ENCODE results near the gene NFYB. TPM values are rescaled to one million over a fixed set of nuclear protein-coding genes. Genes with fewer than 3 reads are reported as not detected.

Gene NFYB
- total RNA-seq = 10 to 100 TPM; 13.3 to 17.4 (median 13.6) TPM
- 40.7 TPM for total RNA-seq (2013)

GRCh38 chr12:104137902-104138796 lies at the start of gene NFYB:
NFYB (minus strand) TSS chr12:104138210; CDS start chr12:104135453, 2,757 bp downstream.
- Mint-ChIP-seq H3K36me3 (no peaks in the 10 kb centered on the region), H3K27me3 (ENCODE audit: low read depth in 2 of 2) (peaks cover 0 to 3% of the 10 kb centered on the region in 2 donors), H3K4me3 (peak within 1 kb of the TSS; percentile 74), H3K4me1 (no peaks in the 10 kb centered on the region), H3K27ac (peak within 1 kb of the TSS; percentile 28 to 63), H3K9me3 (no peaks in the 10 kb centered on the region)
- ATAC-seq (peak; percentile 94 to 98 (median 94)), DNase-seq (peak; percentile 88 to 97)
- H3K27me3 ChIP-seq (ENCODE audit: control insufficient read depth, insufficient read depth, low read length) = no peaks in the 10 kb centered on the region
- intact Hi-C loops (cut with micrococcal nuclease) = loop anchor here (1.0 to 2.0 kb wide), 3 partner anchors 73 to 208 kb away; partner anchors contain the start of genes HCFC2 and HSP90B1
- peak within 1 kb of the TSS; percentile 54 for H3K4me3 ChIP-seq (ENCODE audit: low read length)
- peaks cover 12% of the 10 kb centered on the region for H3K4me1 ChIP-seq (ENCODE audit: control insufficient read depth, insufficient read depth, low read length)
- 6% methylated on average over 105 of the region's 111 CpGs for WGBS (ENCODE audit: insufficient coverage)
- H3K36me3 ChIP-seq (ENCODE audit: control insufficient read depth, insufficient read depth, low read length) = peaks cover 3% of the 10 kb centered on the region
- no peaks in the 10 kb centered on the region for H3K9me3 ChIP-seq (ENCODE audit: control insufficient read depth, insufficient read depth, low read length)
- TF ChIP-seq CTCF (IDR thresholded peaks at IDR 0.05) = no peak
- peak within 1 kb of the TSS; percentile 60 for H3K27ac ChIP-seq (ENCODE audit: low read length)

- intact Hi-C loops (cut with micrococcal nuclease) = no loop called here
- H3K27me3 Mint-ChIP-seq (ENCODE audit: low read depth in 2 of 2) = peaks cover 0 to 4% of the 10 kb centered on the region in 2 donors
- no peaks in the 10 kb centered on the region for H3K36me3 Mint-ChIP-seq
- H3K4me3 Mint-ChIP-seq = no peak overlapping the region
- no peaks in the 10 kb centered on the region for H3K9me3 Mint-ChIP-seq
- no peak for TF ChIP-seq CTCF (IDR thresholded peaks at IDR 0.05)
- H3K27me3 ChIP-seq (ENCODE audit: control insufficient read depth, insufficient read depth, low read length) = no peaks in the 10 kb centered on the region
- no peak overlapping the region for H3K4me3 ChIP-seq (ENCODE audit: low read length)
- H3K4me1 ChIP-seq (ENCODE audit: control insufficient read depth, insufficient read depth, low read length) = no peaks in the 10 kb centered on the region
- no peaks in the 10 kb centered on the region for H3K4me1 Mint-ChIP-seq
- H3K27ac Mint-ChIP-seq = no peak overlapping the region
- DNase-seq = no peak
- no peaks in the 10 kb centered on the region for H3K36me3 ChIP-seq (ENCODE audit: control insufficient read depth, insufficient read depth, low read length)
- 98% methylated on average over 18 of the region's 18 CpGs for WGBS (ENCODE audit: insufficient coverage)
- no peak overlapping the region for H3K27ac ChIP-seq (ENCODE audit: low read length)
- ATAC-seq = no peak
- peaks cover 2% of the 10 kb centered on the region for H3K9me3 ChIP-seq (ENCODE audit: control insufficient read depth, insufficient read depth, low read length)
These were observed 49.6 kb upstream of the NFYB start for GRCh38 chr12:104187446-104188155.

- H3K4me3 Mint-ChIP-seq = no peak overlapping the region
- intact Hi-C loops (cut with micrococcal nuclease) = no loop called here
- DNase-seq (no peak), ATAC-seq (no peak)
- no peak overlapping the region for H3K4me3 ChIP-seq (ENCODE audit: low read length)
- H3K36me3 ChIP-seq (ENCODE audit: control insufficient read depth, insufficient read depth, low read length) = no peaks in the 10 kb centered on the region
- H3K36me3 Mint-ChIP-seq = no peaks in the 10 kb centered on the region
- no peaks in the 10 kb centered on the region for H3K27me3 ChIP-seq (ENCODE audit: control insufficient read depth, insufficient read depth, low read length)
- 87% methylated on average over 3 of the region's 3 CpGs for WGBS (ENCODE audit: insufficient coverage)
- H3K4me1 Mint-ChIP-seq = no peaks in the 10 kb centered on the region
- H3K9me3 ChIP-seq (ENCODE audit: control insufficient read depth, insufficient read depth, low read length) = peaks cover 2% of the 10 kb centered on the region
- H3K27ac Mint-ChIP-seq = no peak overlapping the region
- no peaks in the 10 kb centered on the region for H3K9me3 Mint-ChIP-seq
- H3K27ac ChIP-seq (ENCODE audit: low read length) = no peak overlapping the region
- H3K27me3 Mint-ChIP-seq (ENCODE audit: low read depth in 2 of 2) = peaks cover 4 to 14% of the 10 kb centered on the region in 2 donors
- TF ChIP-seq CTCF (IDR thresholded peaks at IDR 0.05) = no peak
- H3K4me1 ChIP-seq (ENCODE audit: control insufficient read depth, insufficient read depth, low read length) = no peaks in the 10 kb centered on the region
These were observed 45.4 kb upstream of the NFYB start for GRCh38 chr12:104183443-104183842.

Measured in natural killer cell (primary cell).